ENCODE measurements around the gene SLC6A4. TPM values are rescaled to one million over a fixed set of nuclear protein-coding genes. Genes with fewer than 3 reads are reported as not detected.

Gene SLC6A4
- total RNA-seq, 3 donors from 2014 or later, result under 0.01 to 1.6 (median 0.29) TPM

GRCh38 chr17:30222721-30223175 lies 12.7 kb downstream of the SLC6A4 start:
- Histone ChIP-seq H3K27ac (no peak overlapping the region), H3K4me1 (no peaks in the 10 kb centered on the region), H3K4me3 (no peak overlapping the region), H3K27me3 (no peaks in the 10 kb centered on the region), H3K9me3 (no peaks in the 10 kb centered on the region), H3K36me3 (no peaks in the 10 kb centered on the region)
- intact Hi-C loops (cut with DNase I; ENCODE audit: low total_unique reads), result no loop called here
- TF ChIP-seq POLR2A (IDR thresholded peaks at IDR 0.05) (no peak), CTCF (IDR thresholded peaks at IDR 0.05) (no peak), POLR2AphosphoS5 (IDR thresholded peaks at IDR 0.05) (no peak)
- no peak for DNase-seq (ENCODE audit: low spot score in 2 of 2)

GRCh38 chr17:30222251-30222650 lies 13.2 kb downstream of the SLC6A4 start:
- no peaks in the 10 kb centered on the region for H3K9me3 ChIP-seq
- no peak overlapping the region for H3K4me3 ChIP-seq
- TF ChIP-seq CTCF (IDR thresholded peaks at IDR 0.05), result no peak
- no peak for TF ChIP-seq POLR2AphosphoS5 (IDR thresholded peaks at IDR 0.05)
- no peak for TF ChIP-seq POLR2A (IDR thresholded peaks at IDR 0.05)
- no peak overlapping the region for H3K27ac ChIP-seq
- no peaks in the 10 kb centered on the region for H3K4me1 ChIP-seq
- no peak for DNase-seq (ENCODE audit: low spot score in 2 of 2)
- H3K36me3 ChIP-seq, result no peaks in the 10 kb centered on the region
- no peaks in the 10 kb centered on the region for H3K27me3 ChIP-seq
- intact Hi-C loops (cut with DNase I; ENCODE audit: low total_unique reads), result no loop called here

GRCh38 chr17:30221346-30221745 lies 14.2 kb downstream of the SLC6A4 start:
- H3K27ac ChIP-seq, result no peak overlapping the region
- TF ChIP-seq POLR2AphosphoS5 (IDR thresholded peaks at IDR 0.05), result no peak
- no peak for TF ChIP-seq CTCF (IDR thresholded peaks at IDR 0.05)
- TF ChIP-seq POLR2A (IDR thresholded peaks at IDR 0.05), result no peak
- intact Hi-C loops (cut with DNase I; ENCODE audit: low total_unique reads), result no loop called here
- no peaks in the 10 kb centered on the region for H3K4me1 ChIP-seq
- H3K27me3 ChIP-seq, result no peaks in the 10 kb centered on the region
- no peak for DNase-seq (ENCODE audit: low spot score in 2 of 2)
- H3K36me3 ChIP-seq, result no peaks in the 10 kb centered on the region
- no peaks in the 10 kb centered on the region for H3K9me3 ChIP-seq
- H3K4me3 ChIP-seq, result no peak overlapping the region

GRCh38 chr17:30220414-30220813 lies 15.1 kb downstream of the SLC6A4 start:
- Histone ChIP-seq H3K9me3 (no peaks in the 10 kb centered on the region), H3K4me1 (no peaks in the 10 kb centered on the region), H3K27ac (no peak overlapping the region), H3K4me3 (no peak overlapping the region), H3K27me3 (no peaks in the 10 kb centered on the region), H3K36me3 (no peaks in the 10 kb centered on the region)
- intact Hi-C loops (cut with DNase I; ENCODE audit: low total_unique reads), result no loop called here
- no peak for TF ChIP-seq POLR2AphosphoS5 (IDR thresholded peaks at IDR 0.05)
- TF ChIP-seq POLR2A (IDR thresholded peaks at IDR 0.05), result no peak
- no peak for TF ChIP-seq CTCF (IDR thresholded peaks at IDR 0.05)
- DNase-seq (ENCODE audit: low spot score in 2 of 2), result no peak

- intact Hi-C loops (cut with DNase I; ENCODE audit: low total_unique reads), result loop anchor here (5.0 kb wide), 1 partner anchor 1317 kb away; no protein-coding TSS in a partner anchor
- H3K4me3 ChIP-seq, result no peak overlapping the region
- no peaks in the 10 kb centered on the region for H3K36me3 ChIP-seq
- no peak overlapping the region for H3K27ac ChIP-seq
- no peaks in the 10 kb centered on the region for H3K27me3 ChIP-seq
- no peak for DNase-seq (ENCODE audit: low spot score in 2 of 2)
- no peaks in the 10 kb centered on the region for H3K4me1 ChIP-seq
- no peaks in the 10 kb centered on the region for H3K9me3 ChIP-seq
- TF ChIP-seq POLR2AphosphoS5 (IDR thresholded peaks at IDR 0.05), result no peak
- TF ChIP-seq CTCF (IDR thresholded peaks at IDR 0.05), result no peak
- no peak for TF ChIP-seq POLR2A (IDR thresholded peaks at IDR 0.05)
Observed at GRCh38 chr17:30219833-30220232, 15.7 kb downstream of the SLC6A4 start.

Data from breast epithelium (tissue), 4 donors.